ENCODE results near the gene IDE. TPM values are rescaled to one million over a fixed set of nuclear protein-coding genes. Genes with fewer than 3 reads are reported as not detected.

Gene IDE
- total and polyA plus RNA-seq, 2 of the 13 experiments (the other 11 are each of a cell fraction or from before 2014, with no cell fraction given) = 16.1 to 52.1 TPM

- TF ChIP-seq ZNF546 (CRISPR knock-in tag; conservative IDR thresholded peaks at IDR 0.05) = no peak; the same call in 1 of the 2 replicates
- peak; percentile 81 for TF ChIP-seq TFDP2 (CRISPR knock-in tag; IDR thresholded peaks at IDR 0.05)
- no peak for TF ChIP-seq NFIB (CRISPR knock-in tag; IDR thresholded peaks at IDR 0.05; ENCODE audit: borderline replicate concordance)
- peak; percentile 22; the same call in 1 of the 2 replicates for TF ChIP-seq ZNF121 (CRISPR knock-in tag; IDR thresholded peaks at IDR 0.05)
- peak; percentile 80; the same call in 1 of the 2 replicates for TF ChIP-seq ZNF124 (CRISPR knock-in tag; IDR thresholded peaks at IDR 0.05)
- peak; percentile 88 for TF ChIP-seq ZNF772 (CRISPR knock-in tag; IDR thresholded peaks at IDR 0.05)
- peak; percentile 96; the same call in 1 of the 2 replicates for TF ChIP-seq HNF1B (CRISPR knock-in tag; IDR thresholded peaks at IDR 0.05)
- peak; percentile 63; the same call in 1 of the 2 replicates for TF ChIP-seq ZFP37 (CRISPR knock-in tag; IDR thresholded peaks at IDR 0.05; ENCODE audit: borderline replicate concordance)
- TF ChIP-seq ZNF816 (CRISPR knock-in tag; IDR thresholded peaks at IDR 0.05; ENCODE audit: borderline replicate concordance) = peak; percentile 96
- peak; percentile 77 for TF ChIP-seq SAP130 (CRISPR knock-in tag; IDR thresholded peaks at IDR 0.05; ENCODE audit: low read depth)
- peak; percentile 75; the same call in 1 of the 2 replicates for TF ChIP-seq RNF219 (CRISPR knock-in tag; IDR thresholded peaks at IDR 0.05)
- TF ChIP-seq ZBTB14 (CRISPR knock-in tag; IDR thresholded peaks at IDR 0.05) = peak; percentile 57; the same call in 1 of the 2 replicates
- no peak for TF ChIP-seq BRF2 (CRISPR knock-in tag; IDR thresholded peaks at IDR 0.05)
- TF ChIP-seq SP2 (CRISPR knock-in tag; IDR thresholded peaks at IDR 0.05) = peak; percentile 40; the same call in 1 of the 2 replicates
- TF ChIP-seq SP4 (CRISPR knock-in tag; IDR thresholded peaks at IDR 0.05) = peak; percentile 41; the same call in 1 of the 2 replicates
- peak; percentile 55; the same call in 1 of the 2 replicates for TF ChIP-seq HOXA5 (CRISPR knock-in tag; IDR thresholded peaks at IDR 0.05)
- TF ChIP-seq GFI1 (CRISPR knock-in tag; IDR thresholded peaks at IDR 0.05; ENCODE audit: borderline replicate concordance) = peak; percentile 65; the same call in 1 of the 2 replicates
- TF ChIP-seq THAP11 (CRISPR knock-in tag; IDR thresholded peaks at IDR 0.05) = peak; percentile 81
- no peak; the same call in none of the 2 replicates for TF ChIP-seq REPIN1 (CRISPR knock-in tag; IDR thresholded peaks at IDR 0.05; ENCODE audit: borderline replicate concordance, low read depth)
- TF ChIP-seq STAG1 (CRISPR knock-in tag; IDR thresholded peaks at IDR 0.05) = peak; percentile 79
- peak; percentile 89 for TF ChIP-seq MAX (IDR thresholded peaks at IDR 0.05)
- TF ChIP-seq PPARG (CRISPR knock-in tag; conservative IDR thresholded peaks at IDR 0.05) = peak; percentile 44
Measured at GRCh38 chr10:92573798-92574547, at the start of gene IDE (continued).

Data from HepG2 (cell line).